22Rv1 (cell line): ENCODE results near the gene NBEAL2.

Source experiments
- H3K27ac ChIP-seq: fragments of 450-650 bp; 2 replicates; pipeline ENCODE4 v1.5.1; 2017
- CTCF ChIP-seq: fragments of 450-650 bp; IDR thresholded peaks from 2 replicates; pipeline ENCODE4 v1.5.1; 2017; ENCODE audit warnings: mild to moderate bottlenecking
- ZFX ChIP-seq: fragments of 450-650 bp; IDR thresholded peaks from 2 replicates; pipeline ENCODE4 v1.6.1; 2017; ENCODE audit warnings: antibody characterized with exemption, borderline replicate concordance

NBEAL2 gene

GRCh38 chr3:46946856-46947545 lies 32.5 kb upstream of the NBEAL2 start:
- no peak overlapping the region for H3K27ac ChIP-seq
- TF ChIP-seq ZFX (no peak), CTCF (no peak)

- H3K27ac ChIP-seq, result no peak overlapping the region
- TF ChIP-seq CTCF (no peak), ZFX (no peak)
Measured at GRCh38 chr3:46947546-46947901, 31.9 kb upstream of the NBEAL2 start.

- no peak for TF ChIP-seq ZFX
- TF ChIP-seq CTCF, result no peak
- no peak overlapping the region for H3K27ac ChIP-seq
Measured at GRCh38 chr3:46947981-46948791, 31.3 kb upstream of the NBEAL2 start.

GRCh38 chr3:46948830-46949671 lies 30.4 kb upstream of the NBEAL2 start:
- TF ChIP-seq CTCF (no peak), ZFX (no peak)
- H3K27ac ChIP-seq, result no peak overlapping the region

- H3K27ac ChIP-seq, result no peak overlapping the region
- TF ChIP-seq CTCF (no peak), ZFX (no peak)
Measured at GRCh38 chr3:46950177-46950576, 29.3 kb upstream of the NBEAL2 start.

GRCh38 chr3:46950650-46951241 lies 28.7 kb upstream of the NBEAL2 start:
- TF ChIP-seq ZFX (no peak), CTCF (no peak)
- H3K27ac ChIP-seq, result no peak overlapping the region

GRCh38 chr3:46952813-46953212 lies 26.7 kb upstream of the NBEAL2 start:
- H3K27ac ChIP-seq, result no peak overlapping the region
- TF ChIP-seq ZFX (no peak), CTCF (no peak)
